T-helper 2 cell (primary cell): Measurements from ENCODE around the gene BMPER.

Experiments
- DNase-seq, 5 experiments: peaks; one replicate each; pipeline versions ENCODE4 v3.0.0 to v3.0.0-alpha.2; 2012 to 2022

BMPER gene

GRCh38 chr7:33973231-33974015 lies 68.1 kb downstream of the BMPER start:
- DNase-seq, result no peak

- DNase-seq, result no peak
Observed at GRCh38 chr7:33979300-33979806, 74.0 kb downstream of the BMPER start.

- DNase-seq, result no peak
Observed at GRCh38 chr7:33979807-33980355, 74.5 kb downstream of the BMPER start.

- no peak for DNase-seq
Observed at GRCh38 chr7:33981226-33981625, 75.9 kb downstream of the BMPER start.

GRCh38 chr7:33981671-33982424 lies 76.5 kb downstream of the BMPER start:
- no peak for DNase-seq

GRCh38 chr7:33982425-33982786 lies 77.1 kb downstream of the BMPER start:
- DNase-seq, result no peak

GRCh38 chr7:33986451-33986850 lies 81.1 kb downstream of the BMPER start:
- no peak for DNase-seq

GRCh38 chr7:33986951-33987947 lies 81.9 kb downstream of the BMPER start:
- no peak for DNase-seq

- no peak for DNase-seq
Observed at GRCh38 chr7:33996899-33997298, 91.6 kb downstream of the BMPER start.

- DNase-seq, result no peak
Observed at GRCh38 chr7:33998476-33998875, 93.1 kb downstream of the BMPER start.

GRCh38 chr7:34011017-34011695 lies 105.8 kb downstream of the BMPER start:
- DNase-seq, result no peak

- DNase-seq, result no peak
Observed at GRCh38 chr7:34011696-34012095, 106.4 kb downstream of the BMPER start.

- DNase-seq, result no peak
Observed at GRCh38 chr7:34013421-34013820, 108.1 kb downstream of the BMPER start.

GRCh38 chr7:34015651-34016050 lies 110.3 kb downstream of the BMPER start:
- DNase-seq, result no peak

- DNase-seq, result no peak
Observed at GRCh38 chr7:34016876-34017275, 111.5 kb downstream of the BMPER start.

- no peak for DNase-seq
Observed at GRCh38 chr7:34019301-34019790, 114.0 kb downstream of the BMPER start.

- DNase-seq, result no peak
Observed at GRCh38 chr7:34022626-34023025, 117.3 kb downstream of the BMPER start.

- no peak for DNase-seq
Observed at GRCh38 chr7:34025600-34025999, 120.3 kb downstream of the BMPER start.

GRCh38 chr7:34026481-34027190 lies 121.3 kb downstream of the BMPER start:
- DNase-seq, result no peak

- no peak for DNase-seq
Observed at GRCh38 chr7:34031156-34031555, 125.8 kb downstream of the BMPER start.

GRCh38 chr7:34034728-34035127 lies 129.4 kb downstream of the BMPER start:
- no peak for DNase-seq
